ENCODE data around the gene HLTF.
"Not testable (repeated sequence)": the region's sequence is repeated elsewhere in the genome, so short reads cannot be mapped to it uniquely, and the experiment has no call there.

The HLTF gene

GRCh38 chr3:148990236-148990635, 96.1 kb downstream of the HLTF start:
- no peak for DNase-seq

GRCh38 chr3:148987551-148987950, 98.8 kb downstream of the HLTF start:
- DNase-seq = not testable (repeated sequence)

- no peak for DNase-seq
Observed at GRCh38 chr3:148981273-148981672, 105.1 kb downstream of the HLTF start.
